ENCODE results near the gene KHSRP. TPM values are rescaled to one million over a fixed set of nuclear protein-coding genes. Genes with fewer than 3 reads are reported as not detected.

The KHSRP gene
- total RNA-seq, 1 experiment from 2014 or later: 671 TPM

GRCh38 chr19:6452899-6453298 lies 28.3 kb upstream of the KHSRP start:
- H3K4me1 ChIP-seq (ENCODE audit: insufficient read depth, low read length, poor library complexity, severe bottlenecking): peaks cover under 1% of the 10 kb centered on the region
- peaks cover 6% of the 10 kb centered on the region for H3K9me3 ChIP-seq (ENCODE audit: low read depth, low read length, poor library complexity, severe bottlenecking)
- intact Hi-C loops (cut with micrococcal nuclease; ENCODE audit: unreplicated experiment): no loop called here
- no peak for TF ChIP-seq CTCF (conservative IDR thresholded peaks at IDR 0.05; ENCODE audit: low read depth, low read length)
- no peak for TF ChIP-seq EZH2 (IDR thresholded peaks at IDR 0.05; ENCODE audit: borderline replicate concordance, low read depth, low read length, poor library complexity, severe bottlenecking)
- DNase-seq (ENCODE audit: low spot score): no peak
- no peak overlapping the region for H3K27ac ChIP-seq (ENCODE audit: low read depth, low read length, poor library complexity, severe bottlenecking)
- H3K36me3 ChIP-seq (ENCODE audit: insufficient read depth, low read length, poor library complexity, severe bottlenecking): peaks cover 17% of the 10 kb centered on the region
- no peak overlapping the region for H3K4me3 ChIP-seq (ENCODE audit: low read depth, low read length, poor library complexity, severe bottlenecking)
- ChIA-PET POLR2A (ENCODE audit: low non-redundant PET) (no interaction called here), CTCF (no interaction called here)
- no TSS peak for BruUV-seq (replicated peaks)
- H3K27me3 ChIP-seq (replicated peaks; ENCODE audit: insufficient read depth, low read depth, low read length, poor library complexity): no peaks in the 10 kb centered on the region

- no peaks in the 10 kb centered on the region for H3K27me3 ChIP-seq (replicated peaks; ENCODE audit: insufficient read depth, low read depth, low read length, poor library complexity)
- no peak for DNase-seq (ENCODE audit: low spot score)
- no peaks in the 10 kb centered on the region for H3K4me1 ChIP-seq (ENCODE audit: insufficient read depth, low read length, poor library complexity, severe bottlenecking)
- H3K36me3 ChIP-seq (ENCODE audit: insufficient read depth, low read length, poor library complexity, severe bottlenecking): peaks cover 17% of the 10 kb centered on the region
- H3K27ac ChIP-seq (ENCODE audit: low read depth, low read length, poor library complexity, severe bottlenecking): no peak overlapping the region
- CTCF ChIA-PET: no interaction called here
- POLR2A ChIA-PET (ENCODE audit: low non-redundant PET): no interaction called here
- intact Hi-C loops (cut with micrococcal nuclease; ENCODE audit: unreplicated experiment): no loop called here
- no TSS peak for BruUV-seq (replicated peaks)
- TF ChIP-seq CTCF (conservative IDR thresholded peaks at IDR 0.05; ENCODE audit: low read depth, low read length): no peak
- no peak for TF ChIP-seq EZH2 (IDR thresholded peaks at IDR 0.05; ENCODE audit: borderline replicate concordance, low read depth, low read length, poor library complexity, severe bottlenecking)
- no peak overlapping the region for H3K4me3 ChIP-seq (ENCODE audit: low read depth, low read length, poor library complexity, severe bottlenecking)
- H3K9me3 ChIP-seq (ENCODE audit: low read depth, low read length, poor library complexity, severe bottlenecking): peaks cover 6% of the 10 kb centered on the region
These were observed 27.6 kb upstream of the KHSRP start for GRCh38 chr19:6452223-6452614.

GRCh38 chr19:6451583-6452222 lies 27.1 kb upstream of the KHSRP start:
- no peaks in the 10 kb centered on the region for H3K4me1 ChIP-seq (ENCODE audit: insufficient read depth, low read length, poor library complexity, severe bottlenecking)
- peaks cover 17% of the 10 kb centered on the region for H3K36me3 ChIP-seq (ENCODE audit: insufficient read depth, low read length, poor library complexity, severe bottlenecking)
- ChIA-PET CTCF (interaction anchor here (0.6 kb wide), 1 partner anchor 117 kb away, joined by 4 read pairs; no protein-coding TSS in a partner anchor), POLR2A (ENCODE audit: low non-redundant PET) (no interaction called here)
- no peak overlapping the region for H3K4me3 ChIP-seq (ENCODE audit: low read depth, low read length, poor library complexity, severe bottlenecking)
- no peaks in the 10 kb centered on the region for H3K27me3 ChIP-seq (replicated peaks; ENCODE audit: insufficient read depth, low read depth, low read length, poor library complexity)
- BruUV-seq (replicated peaks): no TSS peak
- no peak for DNase-seq (ENCODE audit: low spot score)
- no peak for TF ChIP-seq CTCF (conservative IDR thresholded peaks at IDR 0.05; ENCODE audit: low read depth, low read length)
- TF ChIP-seq EZH2 (IDR thresholded peaks at IDR 0.05; ENCODE audit: borderline replicate concordance, low read depth, low read length, poor library complexity, severe bottlenecking): no peak
- H3K9me3 ChIP-seq (ENCODE audit: low read depth, low read length, poor library complexity, severe bottlenecking): peaks cover 6% of the 10 kb centered on the region
- no peak overlapping the region for H3K27ac ChIP-seq (ENCODE audit: low read depth, low read length, poor library complexity, severe bottlenecking)
- intact Hi-C loops (cut with micrococcal nuclease; ENCODE audit: unreplicated experiment): no loop called here

Measured in A673 (cell line).